ENCODE results near the gene DLK2.

DLK2 gene

GRCh38 chr6:43488667-43489276 lies 33.4 kb upstream of the DLK2 start:
- no peak for TF ChIP-seq Cebpa-rat (IDR thresholded peaks at IDR 0.05)
- peaks cover 22% of the 10 kb centered on the region for H4K20me1 ChIP-seq
- peaks cover 47% of the 10 kb centered on the region for H3K36me3 ChIP-seq
- H3K4me1 ChIP-seq: no peaks in the 10 kb centered on the region
- H3K4me2 ChIP-seq: peak overlapping the region; percentile 87
- H3K4me3 ChIP-seq: peak overlapping the region; percentile 35; the same call in 1 of the 2 replicates
- peak overlapping the region; percentile 60; the same call in 1 of the 2 replicates for H3K9ac ChIP-seq
- H3K27ac ChIP-seq: peak overlapping the region; percentile 72
- no peaks in the 10 kb centered on the region for H3K9me3 ChIP-seq
- no peaks in the 10 kb centered on the region for H3K27me3 ChIP-seq

- Histone ChIP-seq H4K20me1 (peaks cover 17% of the 10 kb centered on the region), H3K4me3 (no peak overlapping the region), H3K4me1 (peaks cover 33% of the 10 kb centered on the region), H3K9ac (no peak overlapping the region), H3K27me3 (no peaks in the 10 kb centered on the region), H3K9me3 (no peaks in the 10 kb centered on the region), H3K4me2 (no peak overlapping the region), H3K27ac (no peak overlapping the region), H3K36me3 (peaks cover 17% of the 10 kb centered on the region; the same call in 1 of the 2 replicates)
- TF ChIP-seq Cebpa-rat (IDR thresholded peaks at IDR 0.05): no peak
Measured at GRCh38 chr6:43481591-43482236, 26.4 kb upstream of the DLK2 start.

GRCh38 chr6:43481075-43481474 lies 25.7 kb upstream of the DLK2 start:
- Histone ChIP-seq H3K27ac (no peak overlapping the region), H3K9ac (no peak overlapping the region), H3K27me3 (no peaks in the 10 kb centered on the region), H3K4me2 (no peak overlapping the region), H3K9me3 (no peaks in the 10 kb centered on the region), H4K20me1 (peaks cover 17% of the 10 kb centered on the region), H3K4me3 (no peak overlapping the region), H3K36me3 (peaks cover 10% of the 10 kb centered on the region; the same call in 1 of the 2 replicates), H3K4me1 (peaks cover 36% of the 10 kb centered on the region)
- TF ChIP-seq Cebpa-rat (IDR thresholded peaks at IDR 0.05): no peak

GRCh38 chr6:43478008-43478372 lies 22.6 kb upstream of the DLK2 start:
- Histone ChIP-seq H3K4me3 (peak overlapping the region; percentile 71), H4K20me1 (peaks cover 17% of the 10 kb centered on the region), H3K4me2 (peak overlapping the region; percentile 99), H3K4me1 (peaks cover 36% of the 10 kb centered on the region), H3K27ac (peak overlapping the region; percentile 77), H3K36me3 (no peaks in the 10 kb centered on the region; the same call in 1 of the 2 replicates), H3K9me3 (no peaks in the 10 kb centered on the region), H3K9ac (peak overlapping the region; percentile 87), H3K27me3 (no peaks in the 10 kb centered on the region)
- no peak for TF ChIP-seq Cebpa-rat (IDR thresholded peaks at IDR 0.05)

- peak within 1 kb of the TSS; percentile 71 for H3K4me3 ChIP-seq
- TF ChIP-seq Cebpa-rat (IDR thresholded peaks at IDR 0.05): no peak
- no peaks in the 10 kb centered on the region for H3K27me3 ChIP-seq
- peaks cover 17% of the 10 kb centered on the region for H4K20me1 ChIP-seq
- no peaks in the 10 kb centered on the region; the same call in 1 of the 2 replicates for H3K36me3 ChIP-seq
- peaks cover 36% of the 10 kb centered on the region for H3K4me1 ChIP-seq
- H3K27ac ChIP-seq: peak within 1 kb of the TSS; percentile 77
- H3K9ac ChIP-seq: peak within 1 kb of the TSS; percentile 87
- no peaks in the 10 kb centered on the region for H3K9me3 ChIP-seq
- H3K4me2 ChIP-seq: peak within 1 kb of the TSS; percentile 99
Measured at GRCh38 chr6:43477235-43478007, 22.1 kb upstream of the DLK2 start, which contains the start of gene TJAP1. Gene TJAP1 (plus strand): TSS chr6:43477570. CDS start chr6:43499002, 21,432 bp downstream.

GRCh38 chr6:43476746-43477145 lies 21.4 kb upstream of the DLK2 start:
- no peaks in the 10 kb centered on the region for H3K36me3 ChIP-seq
- H3K27ac ChIP-seq: no peak overlapping the region
- H3K4me3 ChIP-seq: peak overlapping the region; percentile 71
- peaks cover 17% of the 10 kb centered on the region; the same call in 1 of the 2 replicates for H4K20me1 ChIP-seq
- H3K4me1 ChIP-seq: peaks cover 36% of the 10 kb centered on the region
- no peaks in the 10 kb centered on the region for H3K9me3 ChIP-seq
- H3K4me2 ChIP-seq: peak overlapping the region; percentile 99
- H3K9ac ChIP-seq: peak overlapping the region; percentile 87
- no peaks in the 10 kb centered on the region for H3K27me3 ChIP-seq
- TF ChIP-seq Cebpa-rat (IDR thresholded peaks at IDR 0.05): no peak

- H3K9ac ChIP-seq: no peak overlapping the region
- H3K27me3 ChIP-seq: no peaks in the 10 kb centered on the region
Measured at GRCh38 chr6:43475516-43475915, 20.2 kb upstream of the DLK2 start.

GRCh38 chr6:43472515-43472914 lies 17.2 kb upstream of the DLK2 start:
- no peaks in the 10 kb centered on the region for H3K36me3 ChIP-seq
- no peaks in the 10 kb centered on the region for H3K27me3 ChIP-seq
- H3K9ac ChIP-seq: no peak overlapping the region
- no peak overlapping the region for H3K27ac ChIP-seq
- no peaks in the 10 kb centered on the region for H3K9me3 ChIP-seq
- H3K4me1 ChIP-seq: peaks cover 8% of the 10 kb centered on the region
- H3K4me2 ChIP-seq: no peak overlapping the region
- H3K4me3 ChIP-seq: no peak overlapping the region
- no peaks in the 10 kb centered on the region for H4K20me1 ChIP-seq
- TF ChIP-seq Cebpa-rat (IDR thresholded peaks at IDR 0.05): no peak

More at GRCh38 chr6:43475516-43475915, 20.2 kb upstream of the DLK2 start:
- Histone ChIP-seq H4K20me1 (peaks cover 10% of the 10 kb centered on the region; the same call in 1 of the 2 replicates), H3K36me3 (no peaks in the 10 kb centered on the region), H3K4me1 (peaks cover 35% of the 10 kb centered on the region), H3K4me3 (no peak overlapping the region), H3K4me2 (no peak overlapping the region), H3K9me3 (no peaks in the 10 kb centered on the region), H3K27ac (no peak overlapping the region)
- no peak for TF ChIP-seq Cebpa-rat (IDR thresholded peaks at IDR 0.05)

GRCh38 chr6:43471399-43471798 lies 16.1 kb upstream of the DLK2 start:
- no peak overlapping the region for H3K27ac ChIP-seq
- peaks cover under 1% of the 10 kb centered on the region for H3K4me1 ChIP-seq
- no peak overlapping the region for H3K9ac ChIP-seq
- no peaks in the 10 kb centered on the region for H3K9me3 ChIP-seq
- no peak for TF ChIP-seq Cebpa-rat (IDR thresholded peaks at IDR 0.05)
- no peaks in the 10 kb centered on the region for H4K20me1 ChIP-seq
- no peak overlapping the region for H3K4me2 ChIP-seq
- no peaks in the 10 kb centered on the region for H3K27me3 ChIP-seq
- no peaks in the 10 kb centered on the region for H3K36me3 ChIP-seq
- H3K4me3 ChIP-seq: no peak overlapping the region

All from BLaER1 (cell line).